Karpas-422 (cell line): Measurements from ENCODE around the gene LAMA5. TPM values are rescaled to one million over a fixed set of nuclear protein-coding genes. Genes with fewer than 3 reads are reported as not detected.

Source experiments
- DNase-seq: peaks from one replicate; pipeline ENCODE4 v3.0.0-alpha.2; 2015
- H2AFZ ChIP-seq: fragments of 200-600 bp; sonication (generic); 2 replicates; pipeline ENCODE4 v1.6.1; 2014; ENCODE audit warnings: antibody characterized with exemption, low read length, mixed read lengths
- H3K27ac ChIP-seq: fragments of 200-600 bp; sonication (generic); 2 replicates; pipeline ENCODE4 v1.5.1; 2014; ENCODE audit warnings: mild to moderate bottlenecking, low read length, moderate library complexity
- H3K27me3 ChIP-seq: fragments of 200-600 bp; sonication (generic); 2 replicates; pipeline ENCODE4 v1.6.1; 2014; ENCODE audit warnings: low read length, mixed read lengths
- H3K36me3 ChIP-seq: fragments of 200-600 bp; sonication (generic); 2 replicates; pipeline ENCODE4 v1.6.1; 2014; ENCODE audit warnings: low read length, mixed read lengths; ENCODE audit not compliant: insufficient read depth
- H3K4me1 ChIP-seq: fragments of 200-600 bp; sonication (generic); 2 replicates; pipeline ENCODE4 v1.6.1; 2014; ENCODE audit warnings: mild to moderate bottlenecking, low read length, mixed read lengths
- H3K4me2 ChIP-seq: fragments of 200-600 bp; sonication (generic); 2 replicates; pipeline ENCODE4 v1.6.1; 2014; ENCODE audit warnings: low read length, low read depth, mild to moderate bottlenecking; ENCODE audit not compliant: poor library complexity, severe bottlenecking
- H3K4me3 ChIP-seq: fragments of 200-600 bp; sonication (generic); 2 replicates; pipeline ENCODE4 v1.5.1; 2014; ENCODE audit warnings: mild to moderate bottlenecking, antibody characterized with exemption, low read length, mixed read lengths
- H3K79me2 ChIP-seq: fragments of 200-600 bp; sonication (generic); 2 replicates; pipeline ENCODE4 v1.6.1; 2014; ENCODE audit warnings: mild to moderate bottlenecking, low read length, mixed read lengths
- H3K9ac ChIP-seq: fragments of 200-600 bp; sonication (generic); 2 replicates; pipeline ENCODE4 v1.6.0; 2014; ENCODE audit warnings: low read length
- H3K9me2 ChIP-seq: fragments of 200-600 bp; sonication (generic), shearing (Covaris generic); replicated peaks from 2 replicates; pipeline ENCODE4 v1.6.0; 2014; ENCODE audit warnings: mild to moderate bottlenecking, low read length, moderate library complexity; ENCODE audit not compliant: insufficient read depth
- H3K9me3 ChIP-seq: fragments of 300-700, 200-600 bp; sonication (generic); 2 replicates; pipeline ENCODE4 v1.6.1; 2014; ENCODE audit warnings: low read length, mixed read lengths
- H4K20me1 ChIP-seq: fragments of 200-600 bp; sonication (generic); 2 replicates; pipeline ENCODE4 v1.6.1; 2014; ENCODE audit warnings: mild to moderate bottlenecking, antibody characterized with exemption, low read length, low read depth; ENCODE audit not compliant: insufficient read depth
- total RNA-seq: library from RNA; depleted of rRNA; stranded (reverse); fragments of >200 nt; shearing (Covaris generic); gene quantifications from 2 replicates; pipeline ENCODE4 v1.2.3, GENCODE V29; 2014; ENCODE audit warnings: low replicate concordance

Gene LAMA5
- total RNA-seq, 1 experiment from 2014 or later: 17.5 TPM

GRCh38 chr20:62335532-62335931 lies 31.6 kb downstream of the LAMA5 start:
- Histone ChIP-seq H3K4me1 (peaks cover 23% of the 10 kb centered on the region), H3K9ac (no peak overlapping the region), H4K20me1 (peaks cover 5% of the 10 kb centered on the region; the same call in 1 of the 2 replicates), H2AFZ (no peak overlapping the region), H3K79me2 (no peaks in the 10 kb centered on the region), H3K4me3 (no peak overlapping the region), H3K9me2 (no peaks in the 10 kb centered on the region), H3K36me3 (no peaks in the 10 kb centered on the region), H3K27ac (no peak overlapping the region), H3K9me3 (no peaks in the 10 kb centered on the region), H3K27me3 (no peaks in the 10 kb centered on the region), H3K4me2 (no peak overlapping the region)
- no peak for DNase-seq

DNA sequence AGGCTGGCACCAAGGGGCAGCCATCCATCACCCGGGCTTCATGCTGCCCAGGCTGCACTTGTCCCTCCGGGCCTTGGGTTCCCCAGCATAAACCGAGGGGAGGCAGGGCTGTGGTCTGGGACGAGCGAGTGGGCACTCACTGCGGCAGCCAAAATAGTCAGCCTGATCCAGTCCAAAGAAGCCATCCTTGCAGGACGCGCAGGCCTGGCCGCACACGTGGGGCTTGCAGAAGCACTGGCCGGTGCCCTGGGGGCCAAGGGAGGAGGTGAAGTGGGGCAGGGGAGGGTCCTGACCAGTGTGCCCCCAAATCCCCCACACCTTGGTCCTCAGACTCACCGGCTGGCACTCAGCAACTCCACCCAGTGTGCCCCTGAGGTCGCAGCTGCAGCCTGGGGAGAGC lies 32.2 kb downstream of the LAMA5 start:
- no peaks in the 10 kb centered on the region for H3K9me2 ChIP-seq
- H3K9ac ChIP-seq: no peak overlapping the region
- H3K27me3 ChIP-seq: no peaks in the 10 kb centered on the region
- no peak overlapping the region for H2AFZ ChIP-seq
- no peaks in the 10 kb centered on the region for H3K79me2 ChIP-seq
- peaks cover 5% of the 10 kb centered on the region; the same call in 1 of the 2 replicates for H4K20me1 ChIP-seq
- H3K4me3 ChIP-seq: no peak overlapping the region
- peaks cover 21% of the 10 kb centered on the region for H3K4me1 ChIP-seq
- DNase-seq: no peak
- no peaks in the 10 kb centered on the region for H3K9me3 ChIP-seq
- no peaks in the 10 kb centered on the region for H3K36me3 ChIP-seq
- no peak overlapping the region for H3K4me2 ChIP-seq
- no peak overlapping the region for H3K27ac ChIP-seq

DNA sequence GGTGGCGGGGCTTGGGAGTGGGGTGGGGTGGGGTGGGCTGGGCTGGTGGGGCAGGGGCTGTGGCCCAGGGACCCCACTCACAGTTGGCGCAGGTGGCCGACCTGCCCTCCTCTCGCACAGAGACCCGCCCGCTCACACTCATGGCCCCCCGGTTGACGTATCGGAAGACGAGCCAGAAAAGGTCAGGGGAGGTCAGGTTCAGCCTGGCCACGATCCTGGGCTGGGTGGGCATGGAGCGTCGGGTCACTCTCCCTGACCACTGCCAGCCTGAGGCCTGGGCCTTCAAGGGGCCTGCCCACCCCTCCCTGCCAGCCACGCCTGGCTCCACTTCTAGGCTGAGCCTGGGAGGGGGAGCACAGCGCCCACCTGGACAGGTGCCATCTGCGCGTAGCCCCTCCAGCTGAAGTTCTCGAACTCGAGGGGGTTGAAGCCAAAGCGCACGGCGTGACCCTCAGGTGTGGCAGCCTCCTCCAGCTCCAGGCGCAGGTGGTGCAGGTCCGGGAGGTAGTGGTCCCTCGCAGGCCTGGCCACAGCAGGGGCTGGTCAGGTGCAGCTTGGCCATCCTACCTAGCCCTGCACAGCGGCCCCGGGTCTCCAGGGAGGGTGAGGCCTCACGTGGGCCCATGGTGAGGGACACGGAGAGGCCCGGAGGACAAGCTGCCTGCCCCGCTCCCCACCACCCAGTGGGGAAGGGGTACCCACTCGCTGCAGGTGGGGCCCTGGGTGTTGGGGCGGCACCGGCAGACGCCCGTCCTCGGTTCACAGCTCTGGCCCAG lies 33.1 kb downstream of the LAMA5 start:
- no peaks in the 10 kb centered on the region for H3K27me3 ChIP-seq
- no peak overlapping the region for H3K27ac ChIP-seq
- H3K36me3 ChIP-seq: no peaks in the 10 kb centered on the region
- H3K79me2 ChIP-seq: no peaks in the 10 kb centered on the region
- H3K4me2 ChIP-seq: no peak overlapping the region
- H3K4me3 ChIP-seq: no peak overlapping the region
- no peak overlapping the region for H2AFZ ChIP-seq
- no peak for DNase-seq
- H3K4me1 ChIP-seq: peaks cover 12% of the 10 kb centered on the region
- H3K9me2 ChIP-seq: no peaks in the 10 kb centered on the region
- no peaks in the 10 kb centered on the region for H3K9me3 ChIP-seq
- H4K20me1 ChIP-seq: peaks cover 5% of the 10 kb centered on the region; the same call in 1 of the 2 replicates
- no peak overlapping the region for H3K9ac ChIP-seq

DNA sequence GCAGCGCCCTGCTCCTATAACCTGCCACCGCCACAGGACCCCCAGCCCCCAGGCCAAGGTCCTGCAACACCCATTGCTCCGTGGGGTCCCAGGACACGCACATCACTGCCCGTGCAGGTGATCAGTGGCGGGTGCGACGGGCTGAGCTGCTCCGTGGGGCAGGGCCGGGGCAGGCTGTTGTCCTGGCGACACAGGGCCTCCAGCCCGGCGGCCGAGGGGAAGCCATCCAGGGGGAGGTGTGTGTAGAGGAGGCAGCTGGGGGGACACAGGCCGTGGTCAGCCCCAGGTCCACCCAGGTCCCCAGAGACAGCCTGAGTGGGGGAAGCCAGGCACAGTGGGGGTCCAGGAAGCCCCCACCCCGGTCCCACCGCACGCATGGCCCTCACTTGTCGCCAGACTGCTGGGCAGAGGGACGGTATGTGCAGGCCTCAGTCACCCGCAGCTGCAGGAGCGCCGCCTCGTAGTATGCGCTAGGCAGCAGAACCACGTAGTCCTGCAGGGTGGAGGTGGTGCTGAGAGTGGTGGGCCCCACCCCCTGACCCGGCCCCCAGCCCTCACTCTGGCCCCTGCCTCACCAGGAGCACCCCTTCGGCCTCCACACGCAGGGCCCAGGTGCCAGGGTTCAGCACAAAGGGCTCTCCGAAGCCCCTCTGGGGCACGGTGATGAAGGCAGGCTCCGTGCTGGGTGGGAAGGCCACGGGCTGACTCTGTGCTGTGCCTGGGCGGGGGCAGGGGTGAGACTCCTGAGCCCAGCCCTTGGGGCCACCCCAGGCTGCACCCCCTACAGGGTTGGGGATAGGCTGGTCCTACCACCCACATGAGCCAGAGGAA lies 33.9 kb downstream of the LAMA5 start:
- Histone ChIP-seq H3K9me2 (no peaks in the 10 kb centered on the region), H3K4me3 (no peak overlapping the region), H3K9ac (no peak overlapping the region), H3K79me2 (no peaks in the 10 kb centered on the region), H3K4me1 (peaks cover 7% of the 10 kb centered on the region), H3K27ac (no peak overlapping the region), H3K36me3 (no peaks in the 10 kb centered on the region), H3K4me2 (no peak overlapping the region), H2AFZ (no peak overlapping the region), H4K20me1 (peaks cover 5% of the 10 kb centered on the region; the same call in 1 of the 2 replicates), H3K9me3 (no peaks in the 10 kb centered on the region), H3K27me3 (no peaks in the 10 kb centered on the region)
- no peak for DNase-seq

- Histone ChIP-seq H3K79me2 (no peaks in the 10 kb centered on the region), H3K4me3 (no peak overlapping the region), H3K27me3 (no peaks in the 10 kb centered on the region), H4K20me1 (peaks cover 5% of the 10 kb centered on the region; the same call in 1 of the 2 replicates), H3K36me3 (no peaks in the 10 kb centered on the region), H3K27ac (no peak overlapping the region), H3K4me1 (peaks cover under 1% of the 10 kb centered on the region; the same call in 1 of the 2 replicates), H3K9ac (no peak overlapping the region), H3K9me2 (no peaks in the 10 kb centered on the region), H3K9me3 (no peaks in the 10 kb centered on the region), H2AFZ (no peak overlapping the region), H3K4me2 (no peak overlapping the region)
- no peak for DNase-seq
These were observed 34.7 kb downstream of the LAMA5 start for GRCh38 chr20:62332421-62332820.

DNA sequence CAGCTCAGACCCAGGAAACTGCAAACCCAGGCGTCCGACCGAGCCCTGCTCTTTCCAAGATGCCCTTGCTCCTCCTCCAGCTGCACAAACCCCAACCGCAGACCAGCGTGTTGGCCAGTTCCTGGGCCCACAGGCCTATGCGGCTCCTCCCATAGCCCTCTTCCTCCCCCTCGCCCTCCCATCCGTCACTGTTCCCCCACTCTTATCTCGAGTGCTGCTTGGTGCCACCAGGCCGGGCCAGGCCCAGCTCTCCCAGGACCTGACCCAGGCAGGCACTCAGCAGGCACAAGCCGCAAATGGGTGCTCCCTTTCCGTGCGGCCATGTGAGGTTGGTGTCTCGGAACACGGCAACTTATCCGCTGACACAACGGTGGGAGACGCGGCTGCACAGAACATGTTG lies 35.8 kb downstream of the LAMA5 start:
- Histone ChIP-seq H3K36me3 (no peaks in the 10 kb centered on the region), H3K9me3 (no peaks in the 10 kb centered on the region), H3K9me2 (no peaks in the 10 kb centered on the region), H2AFZ (no peak overlapping the region), H4K20me1 (peaks cover 5% of the 10 kb centered on the region; the same call in 1 of the 2 replicates), H3K27me3 (no peaks in the 10 kb centered on the region), H3K79me2 (no peaks in the 10 kb centered on the region), H3K4me1 (peaks cover 3% of the 10 kb centered on the region), H3K4me2 (no peak overlapping the region), H3K27ac (no peak overlapping the region), H3K9ac (no peak overlapping the region), H3K4me3 (no peak overlapping the region)
- DNase-seq: no peak

- Histone ChIP-seq H3K27ac (no peak overlapping the region), H3K9ac (no peak overlapping the region), H3K9me2 (no peaks in the 10 kb centered on the region), H2AFZ (no peak overlapping the region), H3K4me3 (no peak overlapping the region), H3K27me3 (no peaks in the 10 kb centered on the region), H3K79me2 (no peaks in the 10 kb centered on the region), H3K9me3 (no peaks in the 10 kb centered on the region), H3K4me1 (peaks cover 6% of the 10 kb centered on the region), H3K4me2 (no peak overlapping the region), H4K20me1 (no peaks in the 10 kb centered on the region), H3K36me3 (no peaks in the 10 kb centered on the region)
- DNase-seq: no peak
These were observed 36.4 kb downstream of the LAMA5 start for GRCh38 chr20:62330576-62331317.
